ENCODE data around the gene NFASC.

DNA sequence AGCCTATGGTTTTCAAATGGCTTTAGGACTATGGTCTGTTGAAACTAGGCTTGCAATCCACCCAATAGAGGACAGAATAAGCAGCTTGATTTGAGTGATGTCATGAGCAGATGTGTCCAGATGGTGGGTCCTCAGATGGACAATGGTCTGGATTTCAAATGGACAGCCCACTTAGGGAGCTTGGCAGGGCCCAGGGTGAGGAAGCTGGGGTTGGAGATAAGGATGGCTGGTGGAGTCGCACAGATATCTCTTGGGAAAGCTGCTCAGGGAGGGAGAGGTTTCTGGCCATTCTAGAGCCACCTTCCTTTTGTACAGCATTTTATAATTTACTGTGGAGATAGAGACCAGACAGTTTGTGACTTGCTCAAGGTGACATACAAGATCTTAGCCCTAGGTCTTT lies 55.0 kb downstream of the NFASC start:
- TF ChIP-seq, protein P1, sequence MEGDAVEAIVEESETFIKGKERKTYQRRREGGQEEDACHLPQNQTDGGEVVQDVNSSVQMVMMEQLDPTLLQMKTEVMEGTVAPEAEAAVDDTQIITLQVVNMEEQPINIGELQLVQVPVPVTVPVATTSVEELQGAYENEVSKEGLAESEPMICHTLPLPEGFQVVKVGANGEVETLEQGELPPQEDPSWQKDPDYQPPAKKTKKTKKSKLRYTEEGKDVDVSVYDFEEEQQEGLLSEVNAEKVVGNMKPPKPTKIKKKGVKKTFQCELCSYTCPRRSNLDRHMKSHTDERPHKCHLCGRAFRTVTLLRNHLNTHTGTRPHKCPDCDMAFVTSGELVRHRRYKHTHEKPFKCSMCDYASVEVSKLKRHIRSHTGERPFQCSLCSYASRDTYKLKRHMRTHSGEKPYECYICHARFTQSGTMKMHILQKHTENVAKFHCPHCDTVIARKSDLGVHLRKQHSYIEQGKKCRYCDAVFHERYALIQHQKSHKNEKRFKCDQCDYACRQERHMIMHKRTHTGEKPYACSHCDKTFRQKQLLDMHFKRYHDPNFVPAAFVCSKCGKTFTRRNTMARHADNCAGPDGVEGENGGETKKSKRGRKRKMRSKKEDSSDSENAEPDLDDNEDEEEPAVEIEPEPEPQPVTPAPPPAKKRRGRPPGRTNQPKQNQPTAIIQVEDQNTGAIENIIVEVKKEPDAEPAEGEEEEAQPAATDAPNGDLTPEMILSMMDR (IDR thresholded peaks at IDR 0.05; ENCODE audit: poor library complexity) = no peak
- TF ChIP-seq EZH2 (IDR thresholded peaks at IDR 0.05; ENCODE audit: borderline replicate concordance) = no peak

Measured in hepatocyte (in vitro differentiated cells).